ENCODE results near the gene CA10.

CA10 gene

DNA sequence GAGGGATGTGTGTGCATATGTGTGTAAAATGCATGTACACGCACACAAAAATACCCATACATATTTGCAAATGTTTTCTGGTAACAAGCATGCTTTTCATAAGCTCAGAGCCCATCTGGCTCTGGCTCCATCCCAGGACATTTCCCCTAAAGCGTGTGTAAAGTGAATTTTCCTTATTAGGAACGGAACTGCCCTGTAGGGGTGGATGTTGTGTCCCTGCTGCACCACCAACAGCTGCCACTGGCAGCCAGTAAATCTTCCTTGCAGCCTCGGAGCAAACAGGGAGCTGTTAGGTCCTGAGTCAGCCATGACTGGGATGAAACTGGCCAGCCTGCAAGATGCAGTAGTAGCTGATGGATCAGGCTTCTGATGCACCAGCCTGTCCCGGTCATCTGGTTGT, 504.6 kb downstream of the CA10 start:
- no peaks in the 10 kb centered on the region for H3K9me3 ChIP-seq (ENCODE audit: insufficient read depth, low read depth, low read length)
- no peaks in the 10 kb centered on the region for H3K79me2 ChIP-seq (ENCODE audit: insufficient read depth, low read length)
- H3K4me1 ChIP-seq (ENCODE audit: insufficient read depth, low read length, poor library complexity, severe bottlenecking): no peaks in the 10 kb centered on the region

DNA sequence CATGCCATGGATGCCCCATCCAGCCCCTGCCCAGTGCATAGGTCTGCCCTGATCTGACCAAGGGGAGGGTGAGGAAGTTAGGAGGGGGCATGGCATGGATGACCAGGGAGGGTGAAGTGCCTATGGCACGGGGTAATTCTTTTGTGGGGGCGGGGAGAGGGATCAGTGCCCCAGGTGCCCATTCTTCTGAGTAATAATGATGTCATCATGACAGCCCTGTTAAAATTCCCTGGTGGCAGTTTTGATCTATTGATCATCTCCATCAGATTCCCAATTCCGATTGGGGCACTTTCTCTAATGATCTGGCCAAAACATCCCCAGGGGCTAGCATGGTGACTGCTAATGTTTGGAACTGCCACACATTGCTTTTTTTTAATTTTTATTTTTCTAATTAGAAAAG, 506.0 kb downstream of the CA10 start:
- Histone ChIP-seq H3K9me2 (replicated peaks; ENCODE audit: low read depth, low read length) (no peaks in the 10 kb centered on the region), H3K79me2 (ENCODE audit: insufficient read depth, low read length) (no peaks in the 10 kb centered on the region), H3K36me3 (ENCODE audit: insufficient read depth, low read length) (no peaks in the 10 kb centered on the region), H2AFZ (ENCODE audit: low read length) (no peak overlapping the region), H3K27me3 (ENCODE audit: insufficient read depth, low read length, poor library complexity, severe bottlenecking) (no peaks in the 10 kb centered on the region), H3K4me2 (ENCODE audit: low read depth, low read length, poor library complexity, severe bottlenecking) (no peak overlapping the region), H3K4me1 (ENCODE audit: insufficient read depth, low read length, poor library complexity, severe bottlenecking) (no peaks in the 10 kb centered on the region), H3K4me3 (ENCODE audit: low read length, poor library complexity, severe bottlenecking) (no peak overlapping the region), H4K20me1 (ENCODE audit: insufficient read depth, low read length, poor library complexity, severe bottlenecking) (no peaks in the 10 kb centered on the region), H3K9me3 (ENCODE audit: insufficient read depth, low read depth, low read length) (no peaks in the 10 kb centered on the region), H3F3A (ENCODE audit: low read depth) (no peaks in the 10 kb centered on the region), H3K9ac (ENCODE audit: low read depth, low read length, poor library complexity, severe bottlenecking) (no peak overlapping the region)
- no peak for TF ChIP-seq EZH2phosphoT487 (IDR thresholded peaks at IDR 0.05; ENCODE audit: borderline replicate concordance)
- no peak for TF ChIP-seq CTCF (conservative IDR thresholded peaks at IDR 0.05; ENCODE audit: low read length)

More for the DNA sequence above, 504.6 kb downstream of the CA10 start:
- Histone ChIP-seq H3K9me2 (replicated peaks; ENCODE audit: low read depth, low read length) (no peaks in the 10 kb centered on the region), H3K4me2 (ENCODE audit: low read depth, low read length, poor library complexity, severe bottlenecking) (no peak overlapping the region), H2AFZ (ENCODE audit: low read length) (no peak overlapping the region), H3F3A (ENCODE audit: low read depth) (no peaks in the 10 kb centered on the region), H3K36me3 (ENCODE audit: insufficient read depth, low read length) (no peaks in the 10 kb centered on the region), H3K9ac (ENCODE audit: low read depth, low read length, poor library complexity, severe bottlenecking) (no peak overlapping the region), H3K27me3 (ENCODE audit: insufficient read depth, low read length, poor library complexity, severe bottlenecking) (no peaks in the 10 kb centered on the region), H3K4me3 (ENCODE audit: low read length, poor library complexity, severe bottlenecking) (no peak overlapping the region), H4K20me1 (ENCODE audit: insufficient read depth, low read length, poor library complexity, severe bottlenecking) (no peaks in the 10 kb centered on the region)
- TF ChIP-seq EZH2phosphoT487 (IDR thresholded peaks at IDR 0.05; ENCODE audit: borderline replicate concordance) (no peak), CTCF (conservative IDR thresholded peaks at IDR 0.05; ENCODE audit: low read length) (no peak)

GRCh38 chr17:51651513-51652298, 506.8 kb downstream of the CA10 start:
- Histone ChIP-seq H3K4me3 (ENCODE audit: low read length, poor library complexity, severe bottlenecking) (no peak overlapping the region), H3K79me2 (ENCODE audit: insufficient read depth, low read length) (no peaks in the 10 kb centered on the region), H3K4me2 (ENCODE audit: low read depth, low read length, poor library complexity, severe bottlenecking) (no peak overlapping the region), H3F3A (ENCODE audit: low read depth) (no peaks in the 10 kb centered on the region), H3K9ac (ENCODE audit: low read depth, low read length, poor library complexity, severe bottlenecking) (no peak overlapping the region), H2AFZ (ENCODE audit: low read length) (no peak overlapping the region), H3K9me3 (ENCODE audit: insufficient read depth, low read depth, low read length) (no peaks in the 10 kb centered on the region), H3K4me1 (ENCODE audit: insufficient read depth, low read length, poor library complexity, severe bottlenecking) (no peaks in the 10 kb centered on the region), H4K20me1 (ENCODE audit: insufficient read depth, low read length, poor library complexity, severe bottlenecking) (no peaks in the 10 kb centered on the region), H3K27me3 (ENCODE audit: insufficient read depth, low read length, poor library complexity, severe bottlenecking) (no peaks in the 10 kb centered on the region), H3K36me3 (ENCODE audit: insufficient read depth, low read length) (no peaks in the 10 kb centered on the region), H3K9me2 (replicated peaks; ENCODE audit: low read depth, low read length) (no peaks in the 10 kb centered on the region)
- TF ChIP-seq CTCF (conservative IDR thresholded peaks at IDR 0.05; ENCODE audit: low read length): no peak
- no peak for TF ChIP-seq EZH2phosphoT487 (IDR thresholded peaks at IDR 0.05; ENCODE audit: borderline replicate concordance)
